Jurkat, Clone E6-1 (cell line): ENCODE data around the gene AFDN.

ENCODE experiments used
- DNase-seq: peaks from one replicate; pipeline ENCODE4 v3.0.0-alpha.2; 2011; ENCODE audit warnings: low read depth, low spot score
- H3K4me3 ChIP-seq: 2 replicates; pipeline ENCODE4 v1.5.1; 2011; ENCODE audit warnings: mild to moderate bottlenecking, low read length, control low read depth, moderate library complexity

Gene AFDN

GRCh38 chr6:168018664-168019063 lies 192.0 kb downstream of the AFDN start:
- H3K4me3 ChIP-seq = no peak overlapping the region
- DNase-seq = no peak

GRCh38 chr6:168020242-168020641 lies 193.5 kb downstream of the AFDN start:
- no peak for DNase-seq
- no peak overlapping the region for H3K4me3 ChIP-seq

GRCh38 chr6:168021581-168021980 lies 194.9 kb downstream of the AFDN start:
- no peak overlapping the region for H3K4me3 ChIP-seq
- no peak for DNase-seq
